BJ (cell line): ENCODE measurements around the gene ALKBH4. TPM values are rescaled to one million over a fixed set of nuclear protein-coding genes. Genes with fewer than 3 reads are reported as not detected.

Source experiments
- CTCF ChIA-PET: fragments of 350-600 bp; formaldehyde crosslinking; extraction: SDS; loops from one replicate; lab custom pipeline; 2021; ENCODE audit warnings: antibody characterized with exemption, inconsistent platforms; lab: Yijun Ruan, JAX
- POLR2A ChIA-PET: fragments of 300-600 bp; sonication (Branson Sonifier 250); formaldehyde crosslinking; extraction: SDS; loops from one replicate; lab custom pipeline; 2021; ENCODE audit warnings: antibody characterized with exemption; lab: Charles Lee
- DNase-seq: peaks from one replicate; pipeline ENCODE4 v3.0.0-alpha.2; 2011; ENCODE audit warnings: low read depth
- H3K27me3 ChIP-seq: 2 replicates; pipeline ENCODE4 v1.6.0; 2011; ENCODE audit warnings: low read length; ENCODE audit not compliant: control insufficient read depth, insufficient read depth
- H3K36me3 ChIP-seq: 2 replicates; pipeline ENCODE4 v1.5.1; 2011; ENCODE audit warnings: low read length; ENCODE audit not compliant: control insufficient read depth, insufficient read depth
- H3K4me3 ChIP-seq: 2 replicates; pipeline ENCODE4 v1.5.1; 2011; ENCODE audit warnings: low read depth, mild to moderate bottlenecking, control low read depth, low read length
- CTCF ChIP-seq: IDR thresholded peaks from 2 replicates; pipeline ENCODE4 v1.5.1; 2011; ENCODE audit warnings: low read depth, mild to moderate bottlenecking, control low read depth, inconsistent platforms, low read length, moderate library complexity; ENCODE audit not compliant: insufficient read depth
- polyA plus RNA-seq: library from polyadenylated mRNA; depleted of rRNA; stranded (reverse); fragments of >200 nt; gene quantifications from 2 replicates; pipeline ENCODE4 v1.2.3, GENCODE V29; 2011

ALKBH4 gene
- polyA plus RNA-seq, 1 experiment: 5.9 TPM

DNA sequence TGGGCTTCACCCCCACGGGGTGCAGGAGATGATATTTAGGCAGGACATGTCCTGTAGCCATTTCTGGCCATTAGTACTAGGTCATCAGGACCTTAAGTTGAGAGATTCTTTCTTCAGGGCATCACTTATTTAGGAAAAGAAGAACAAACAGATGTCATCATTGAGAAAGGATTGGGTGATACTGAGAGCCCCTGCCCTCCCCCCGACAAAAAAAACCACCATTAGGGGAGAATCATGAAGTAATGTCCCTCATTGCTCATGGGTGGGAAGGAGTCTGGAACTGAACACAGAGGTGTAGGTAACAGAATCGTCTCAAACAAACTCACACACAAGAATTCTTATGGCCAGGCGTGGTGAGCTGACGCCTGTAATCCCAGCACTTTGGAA is 37.7 kb downstream of the ALKBH4 start:
- H3K4me3 ChIP-seq: no peak overlapping the region
- DNase-seq: no peak
- peaks cover 13% of the 10 kb centered on the region for H3K36me3 ChIP-seq
- ChIA-PET CTCF (no interaction called here), POLR2A (no interaction called here)
- no peak for TF ChIP-seq CTCF
- H3K27me3 ChIP-seq: no peaks in the 10 kb centered on the region

- no peak for TF ChIP-seq CTCF
These were observed 38.2 kb downstream of the ALKBH4 start for GRCh38 chr7:102426268-102427018.

GRCh38 chr7:102425639-102426267 is 38.9 kb downstream of the ALKBH4 start:
- POLR2A ChIA-PET: no interaction called here
- peaks cover 15% of the 10 kb centered on the region for H3K36me3 ChIP-seq
- H3K4me3 ChIP-seq: no peak overlapping the region
- CTCF ChIA-PET: no interaction called here
- no peak for TF ChIP-seq CTCF
- no peak for DNase-seq
- no peaks in the 10 kb centered on the region for H3K27me3 ChIP-seq

More at GRCh38 chr7:102426268-102427018, 38.2 kb downstream of the ALKBH4 start:
- DNase-seq: no peak
- ChIA-PET CTCF (no interaction called here), POLR2A (no interaction called here)
- H3K36me3 ChIP-seq: peaks cover 15% of the 10 kb centered on the region
- no peak overlapping the region for H3K4me3 ChIP-seq
- H3K27me3 ChIP-seq: no peaks in the 10 kb centered on the region

- Histone ChIP-seq H3K27me3 (no peaks in the 10 kb centered on the region), H3K36me3 (peaks cover 16% of the 10 kb centered on the region), H3K4me3 (no peak overlapping the region)
- POLR2A ChIA-PET: no interaction called here
- DNase-seq: no peak
- CTCF ChIA-PET: no interaction called here
- TF ChIP-seq CTCF: no peak
These were observed 39.9 kb downstream of the ALKBH4 start for GRCh38 chr7:102424787-102425218.

- TF ChIP-seq CTCF: no peak
- Histone ChIP-seq H3K36me3 (peaks cover 16% of the 10 kb centered on the region), H3K4me3 (no peak overlapping the region), H3K27me3 (no peaks in the 10 kb centered on the region)
- ChIA-PET CTCF (no interaction called here), POLR2A (no interaction called here)
- DNase-seq: no peak
These were observed 40.5 kb downstream of the ALKBH4 start for GRCh38 chr7:102424129-102424551.
